Hepatocyte (in vitro differentiated cells): ENCODE results near the gene VCL.

Experiments
- CTCF ChIP-seq: fragments of 200-600 bp; sonication (generic); IDR thresholded peaks from 2 replicates; pipeline ENCODE4 v1.5.1; 2016; ENCODE audit warnings: antibody characterized with exemption, mild to moderate bottlenecking; ENCODE audit not compliant: poor library complexity
- EZH2 ChIP-seq: fragments of 200-600 bp; sonication (generic); IDR thresholded peaks from 2 replicates; pipeline ENCODE4 v1.6.1; 2016; ENCODE audit warnings: antibody characterized with exemption, mild to moderate bottlenecking, borderline replicate concordance

GRCh38 chr10:74086317-74086716 lies 88.4 kb downstream of the VCL start:
- TF ChIP-seq EZH2 (no peak), CTCF (no peak)
